Ovary (tissue), 9 donors: Measurements from ENCODE around the gene PPIF. TPM values are rescaled to one million over a fixed set of nuclear protein-coding genes. Genes with fewer than 3 reads are reported as not detected.

Experiments
- DNase-seq, 5 donors: peaks; one replicate each; pipeline ENCODE4 v3.0.0-alpha.2; 2019 to 2020
- H3K27ac ChIP-seq, 2 donors: fragments of 200-600 bp; one replicate each; pipeline versions ENCODE4 v1.5.1 to v1.8.0; 2019 to 2022
- H3K27me3 ChIP-seq: fragments of 200-600 bp; one replicate; pipeline ENCODE4 v1.8.0; 2022
- H3K36me3 ChIP-seq: fragments of 200-600 bp; sonication (generic); one replicate; pipeline ENCODE4 v1.5.1; 2019
- H3K4me1 ChIP-seq: one replicate; pipeline ENCODE4 v1.8.1; 2013; ENCODE audit warnings: mild to moderate bottlenecking, moderate library complexity; ENCODE audit not compliant: insufficient read depth
- H3K4me3 ChIP-seq: fragments of 200-600 bp; sonication (generic); one replicate; pipeline ENCODE4 v1.5.1; 2017
- H3K9me3 ChIP-seq, 2 donors: fragments of 200-600 bp in 1 of 2; sonication (generic) in 1 of 2; one replicate each; pipeline versions ENCODE4 v1.5.1 to v1.8.1; 2013 to 2019; ENCODE audit warnings: mild to moderate bottlenecking in 1 of 2, moderate library complexity in 1 of 2
- CTCF ChIP-seq, 3 donors: fragments of 450-650 bp in 2 of 3; fragments of 200-600 bp in 1 of 3; IDR thresholded peaks; one replicate each; pipeline versions ENCODE4 v1.5.1 to v1.8.0; 2016 to 2022; ENCODE audit warnings: antibody characterized with exemption in 3 of 3, mild to moderate bottlenecking in 1 of 3
- EP300 ChIP-seq: sonication (generic); formaldehyde crosslinking; IDR thresholded peaks from one replicate; pipeline ENCODE4 v1.6.1; 2017; ENCODE audit warnings: antibody characterized with exemption
- POLR2A ChIP-seq: fragments of 450-650 bp; IDR thresholded peaks from one replicate; pipeline ENCODE4 v1.6.1; 2017; ENCODE audit warnings: antibody characterized with exemption, mild to moderate bottlenecking, moderate library complexity
- WGBS, 3 donors: extraction: QIAGEN DNeasy Blood & Tissue Kit in 1 of 3; methylation state at CpG; one replicate each; pipeline versions ENCODE4 v1.1.5 to v1.1.7; 2013 to 2017; 5-methylcytosine and 5-hydroxymethylcytosine counted together
- intact Hi-C, 4 donors: fragments of 100-400 bp; cut with DNase I; formaldehyde crosslinking; loops; one replicate each; pipeline versions ENCODE4 v1.11.0 to v1.15.1; 2022 to 2023
- polyA plus RNA-seq, 2 donors: library from polyadenylated mRNA; stranded (reverse); fragments of 200-250 nt in 1 of 2; fragments of 350-450 nt in 1 of 2; fragmentation: Illumina TruSeq in 1 of 2; extraction: RNeasy Lipid Tissue Mini Kit (QIAGEN cat#74804) in 1 of 2; gene quantifications; one replicate each; pipeline ENCODE4 v1.2.3, GENCODE V29; 2013 to 2014
- total RNA-seq, 7 donors: library from RNA; depleted of rRNA in 2 of 7; stranded (reverse); fragments of >200 nt in 2 of 7; fragmentation: NEBNext Ultra II Directional in 3 of 7; extraction: Animal tissue kit (Norgen Biotek cat#: 25700) in 3 of 7; gene quantifications; one replicate each; pipeline versions ENCODE4 v1.1.0 to v1.2.4, GENCODE V29; 2016 to 2023
- donor health status: DM: no; HTN: no; CAD: no; lungs with moderate emphysema.
- donor health status: DM: no; HTN: no; CAD: no.
- donor health status: Bipolar disorder and iron deficiency.
- donor health status: DM: yes; HTN: yes; CAD: no.
- donor health status: DM: no; HTN: no; CAD: no.
- donor health status: DM: yes; HTN: yes; CAD: no.

PPIF gene
- total and polyA plus RNA-seq, 9 donors, result 15.5 to 64.3 (median 32.3) TPM

- Histone ChIP-seq H3K9me3 (no peaks in the 10 kb centered on the region), H3K27ac (no peak overlapping the region), H3K36me3 (no peaks in the 10 kb centered on the region), H3K4me1 (no peaks in the 10 kb centered on the region), H3K27me3 (no peaks in the 10 kb centered on the region), H3K4me3 (no peak overlapping the region)
- TF ChIP-seq CTCF (IDR thresholded peaks at IDR 0.05), result no peak
- TF ChIP-seq POLR2A, result no peak
- no peak for TF ChIP-seq EP300
- DNase-seq, result no peak
- 62 to 67% (median 66%) methylated on average over 4 of the region's 4 CpGs for WGBS, 3 donors
- intact Hi-C loops, result no loop called here
Measured at GRCh38 chr10:79361726-79362397, 14.6 kb downstream of the PPIF start.

- 60 to 78% (median 74%) methylated on average over 6 of the region's 6 CpGs for WGBS, 3 donors
- H3K9me3 ChIP-seq, result no peaks in the 10 kb centered on the region
- no peaks in the 10 kb centered on the region for H3K27me3 ChIP-seq
- TF ChIP-seq CTCF (IDR thresholded peaks at IDR 0.05), result no peak
- no peak for TF ChIP-seq EP300
- TF ChIP-seq POLR2A, result no peak
- intact Hi-C loops, result no loop called here
- no peak overlapping the region for H3K27ac ChIP-seq
- DNase-seq, result no peak
- no peaks in the 10 kb centered on the region for H3K4me1 ChIP-seq
- no peak overlapping the region for H3K4me3 ChIP-seq
- H3K36me3 ChIP-seq, result no peaks in the 10 kb centered on the region
Measured at GRCh38 chr10:79367426-79368189, 20.3 kb downstream of the PPIF start.

GRCh38 chr10:79372871-79373270, 25.6 kb downstream of the PPIF start:
- H3K9me3 ChIP-seq, result no peaks in the 10 kb centered on the region
- H3K36me3 ChIP-seq, result no peaks in the 10 kb centered on the region
- peaks cover 3% of the 10 kb centered on the region for H3K4me1 ChIP-seq
- H3K4me3 ChIP-seq, result no peak overlapping the region
- WGBS, 3 donors, result 65 to 83% (median 78%) methylated on average over 4 of the region's 4 CpGs
- H3K27me3 ChIP-seq, result no peaks in the 10 kb centered on the region
- DNase-seq, result no peak
- TF ChIP-seq EP300, result no peak
- TF ChIP-seq CTCF (IDR thresholded peaks at IDR 0.05), result no peak
- TF ChIP-seq POLR2A, result no peak
- intact Hi-C loops, result loop anchor here in 2 of 4 donors (10.0 kb wide), 2 partner anchors 122 to 852 kb away; no protein-coding TSS in a partner anchor
- H3K27ac ChIP-seq, result no peak overlapping the region

GRCh38 chr10:79374312-79375191, 27.3 kb downstream of the PPIF start:
- Histone ChIP-seq H3K9me3 (no peaks in the 10 kb centered on the region), H3K4me1 (peaks cover 11% of the 10 kb centered on the region), H3K4me3 (no peak overlapping the region), H3K36me3 (no peaks in the 10 kb centered on the region), H3K27ac (no peak overlapping the region), H3K27me3 (no peaks in the 10 kb centered on the region)
- TF ChIP-seq POLR2A (no peak), EP300 (no peak), CTCF (IDR thresholded peaks at IDR 0.05) (peak; percentile 92 to 96 (median 94))
- DNase-seq, result peak; percentile 76 to 89 (median 87)
- WGBS, 3 donors, result 6 to 9% (median 8%) methylated on average over 7 of the region's 7 CpGs
- intact Hi-C loops, result loop anchor here (2.0 to 10.0 kb wide), 6 partner anchors 93 to 850 kb away; no protein-coding TSS in a partner anchor
